ENCODE data around the gene ATG9A. TPM values are rescaled to one million over a fixed set of nuclear protein-coding genes. Genes with fewer than 3 reads are reported as not detected.
A peak's percentile ranks its signal among the peaks of the same experiment; 100 is the strongest.

Gene ATG9A
- polyA plus RNA-seq, 4 donors, result 8.1 to 44.1 (median 23.5) TPM

DNA sequence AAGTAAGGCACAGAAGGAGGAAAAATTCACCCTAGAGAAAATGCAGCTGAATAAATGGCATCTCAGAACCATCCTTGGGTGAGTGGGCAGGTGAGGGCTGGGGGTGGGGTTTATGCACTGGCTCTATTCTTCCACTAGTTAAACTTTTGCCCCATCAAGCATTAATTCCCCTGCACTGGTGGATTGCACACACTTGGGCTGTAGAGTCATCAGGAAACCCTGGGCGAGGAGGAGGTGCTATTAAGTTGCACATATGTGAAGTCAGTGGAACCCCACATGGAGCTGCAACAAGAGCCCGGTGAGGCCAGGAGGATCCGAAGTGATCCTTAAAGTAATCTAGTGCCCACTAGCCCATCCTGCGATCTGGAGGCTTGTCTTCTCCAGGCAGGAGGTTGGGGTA lies 42.9 kb upstream of the ATG9A start:
- FAIRE-seq, result no peak
- DNase-seq, result no peak
- no peak overlapping the region for H3K27ac ChIP-seq (ENCODE audit: low read depth in 1 of 3, low read length in 2 of 3)
- no peaks in the 10 kb centered on the region for H3K9me3 ChIP-seq (ENCODE audit: control insufficient read depth in 2 of 2, insufficient read depth in 1 of 2, low read depth in 1 of 2, low read length in 1 of 2)
- no peaks in the 10 kb centered on the region for H3K27me3 ChIP-seq (ENCODE audit: control insufficient read depth in 3 of 3, insufficient read depth in 3 of 3, low read length in 3 of 3)
- H3K4me3 ChIP-seq (ENCODE audit: low read depth in 1 of 3, low read length in 3 of 3), result no peak overlapping the region
- 84% methylated on average over 4 of the region's 4 CpGs for WGBS, 3 donors
- H3K4me1 ChIP-seq (ENCODE audit: control insufficient read depth in 3 of 3, insufficient read depth in 2 of 3, low read depth in 1 of 3, low read length in 2 of 3), result peaks cover 0 to 14% (median 0%) of the 10 kb centered on the region in 3 donors
- no peaks in the 10 kb centered on the region for H3K36me3 ChIP-seq (ENCODE audit: control insufficient read depth in 3 of 3, insufficient read depth in 2 of 3, low read depth in 1 of 3, low read length in 3 of 3)

DNA sequence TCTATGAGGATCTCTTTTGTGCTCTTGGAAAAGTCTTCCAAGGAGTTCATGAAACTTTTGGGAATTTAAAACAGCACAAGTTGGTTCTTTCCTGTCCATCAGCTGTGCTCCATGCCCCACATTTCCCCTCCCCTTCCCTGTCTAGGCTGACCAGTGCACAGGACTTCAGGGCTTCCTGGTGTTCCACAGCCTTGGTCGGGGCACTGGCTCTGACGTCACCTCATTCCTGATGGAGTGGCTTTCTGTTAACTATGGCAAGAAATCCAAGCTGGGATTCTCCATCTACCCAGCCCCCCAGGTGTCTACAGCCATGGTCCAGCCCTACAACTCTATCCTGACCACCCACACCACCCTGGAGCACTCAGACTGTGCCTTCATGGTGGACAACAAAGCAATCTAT lies 41.6 kb upstream of the ATG9A start:
- WGBS, 3 donors, result 84 to 100% (median 94%) methylated on average over 2 of the region's 2 CpGs

DNA sequence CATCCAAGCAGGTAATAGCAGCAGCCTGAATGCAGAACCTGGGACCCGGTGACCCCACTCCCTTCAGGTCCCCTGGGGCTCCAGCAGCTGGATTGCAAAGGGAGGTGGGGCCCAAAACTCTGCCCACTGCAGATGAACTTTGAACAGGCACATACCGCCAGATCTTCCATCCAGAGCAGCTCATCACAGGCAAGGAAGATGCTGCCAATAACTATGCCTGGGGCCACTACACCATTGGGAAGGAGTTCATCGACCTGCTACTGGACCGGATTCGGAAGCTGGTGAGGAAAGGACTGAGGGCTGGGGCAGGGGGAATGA lies 40.6 kb upstream of the ATG9A start:
- no peak for DNase-seq
- Histone ChIP-seq H3K27me3 (ENCODE audit: control insufficient read depth in 3 of 3, insufficient read depth in 3 of 3, low read length in 3 of 3) (no peaks in the 10 kb centered on the region), H3K36me3 (ENCODE audit: control insufficient read depth in 3 of 3, insufficient read depth in 2 of 3, low read depth in 1 of 3, low read length in 3 of 3) (no peaks in the 10 kb centered on the region), H3K4me1 (ENCODE audit: control insufficient read depth in 3 of 3, insufficient read depth in 2 of 3, low read depth in 1 of 3, low read length in 2 of 3) (peaks cover 0 to 14% (median 0%) of the 10 kb centered on the region in 3 donors), H3K4me3 (ENCODE audit: low read depth in 1 of 3, low read length in 3 of 3) (no peak overlapping the region), H3K27ac (ENCODE audit: low read depth in 1 of 3, low read length in 2 of 3) (peak overlapping the region in 1 of 3 donors; percentile 25), H3K9me3 (ENCODE audit: control insufficient read depth in 2 of 2, insufficient read depth in 1 of 2, low read depth in 1 of 2, low read length in 1 of 2) (no peaks in the 10 kb centered on the region)
- no peak for FAIRE-seq
- WGBS, 3 donors, result 38 to 76% (median 55%) methylated on average over 5 of the region's 5 CpGs

More for the DNA sequence above, 41.6 kb upstream of the ATG9A start:
- DNase-seq (no peak), FAIRE-seq (no peak)
- Histone ChIP-seq H3K9me3 (ENCODE audit: control insufficient read depth in 2 of 2, insufficient read depth in 1 of 2, low read depth in 1 of 2, low read length in 1 of 2) (no peaks in the 10 kb centered on the region), H3K36me3 (ENCODE audit: control insufficient read depth in 3 of 3, insufficient read depth in 2 of 3, low read depth in 1 of 3, low read length in 3 of 3) (no peaks in the 10 kb centered on the region), H3K4me1 (ENCODE audit: control insufficient read depth in 3 of 3, insufficient read depth in 2 of 3, low read depth in 1 of 3, low read length in 2 of 3) (peaks cover 0 to 14% (median 0%) of the 10 kb centered on the region in 3 donors), H3K27ac (ENCODE audit: low read depth in 1 of 3, low read length in 2 of 3) (no peak overlapping the region), H3K27me3 (ENCODE audit: control insufficient read depth in 3 of 3, insufficient read depth in 3 of 3, low read length in 3 of 3) (no peaks in the 10 kb centered on the region), H3K4me3 (ENCODE audit: low read depth in 1 of 3, low read length in 3 of 3) (no peak overlapping the region)

DNA sequence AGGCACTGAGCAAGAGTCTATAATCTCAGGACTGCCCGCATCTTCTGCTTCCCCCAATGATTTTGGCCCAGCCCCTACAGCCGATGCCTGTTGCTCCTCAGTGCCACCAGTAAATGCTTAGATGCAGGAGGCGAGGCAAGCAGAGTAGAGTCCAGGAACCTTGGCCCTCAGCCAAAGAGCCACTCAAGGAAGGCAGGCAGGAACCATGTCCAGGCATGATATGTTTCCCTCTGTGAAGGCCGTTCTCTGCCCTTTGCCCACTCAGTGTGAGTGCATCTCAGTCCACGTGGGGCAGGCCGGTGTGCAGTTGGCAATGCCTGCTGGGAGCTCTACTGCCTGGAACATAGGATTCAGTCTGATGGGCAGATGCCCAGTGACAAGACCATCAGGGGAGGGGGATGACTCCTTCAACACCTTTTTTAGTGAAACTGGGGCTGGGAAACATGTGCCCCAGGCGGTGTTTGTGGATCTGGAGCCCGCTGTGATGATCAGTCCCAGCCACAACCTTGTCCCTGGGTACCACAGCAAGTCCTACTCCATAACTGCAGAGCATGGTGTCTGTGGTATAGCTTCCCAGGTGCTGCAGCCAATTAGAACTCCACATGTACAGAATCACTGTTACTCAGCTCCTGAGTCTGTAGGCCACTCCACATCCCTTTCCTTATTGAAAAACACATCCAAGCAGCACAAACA lies 40.1 kb upstream of the ATG9A start:
- H3K27ac ChIP-seq (ENCODE audit: low read depth in 1 of 3, low read length in 2 of 3), result peak overlapping the region in 2 of 3 donors; percentile 19 to 25
- FAIRE-seq (no peak), DNase-seq (peak; percentile 88 to 98)
- H3K4me3 ChIP-seq (ENCODE audit: low read depth in 1 of 3, low read length in 3 of 3), result no peak overlapping the region
- no peaks in the 10 kb centered on the region for H3K36me3 ChIP-seq (ENCODE audit: control insufficient read depth in 3 of 3, insufficient read depth in 2 of 3, low read depth in 1 of 3, low read length in 3 of 3)
- H3K9me3 ChIP-seq (ENCODE audit: control insufficient read depth in 2 of 2, insufficient read depth in 1 of 2, low read depth in 1 of 2, low read length in 1 of 2), result no peaks in the 10 kb centered on the region
- WGBS, 3 donors, result 25 to 53% (median 29%) methylated on average over 8 of the region's 8 CpGs
- peaks cover 0 to 14% (median 0%) of the 10 kb centered on the region in 3 donors for H3K4me1 ChIP-seq (ENCODE audit: control insufficient read depth in 3 of 3, insufficient read depth in 2 of 3, low read depth in 1 of 3, low read length in 2 of 3)
- no peaks in the 10 kb centered on the region for H3K27me3 ChIP-seq (ENCODE audit: control insufficient read depth in 3 of 3, insufficient read depth in 3 of 3, low read length in 3 of 3)

DNA sequence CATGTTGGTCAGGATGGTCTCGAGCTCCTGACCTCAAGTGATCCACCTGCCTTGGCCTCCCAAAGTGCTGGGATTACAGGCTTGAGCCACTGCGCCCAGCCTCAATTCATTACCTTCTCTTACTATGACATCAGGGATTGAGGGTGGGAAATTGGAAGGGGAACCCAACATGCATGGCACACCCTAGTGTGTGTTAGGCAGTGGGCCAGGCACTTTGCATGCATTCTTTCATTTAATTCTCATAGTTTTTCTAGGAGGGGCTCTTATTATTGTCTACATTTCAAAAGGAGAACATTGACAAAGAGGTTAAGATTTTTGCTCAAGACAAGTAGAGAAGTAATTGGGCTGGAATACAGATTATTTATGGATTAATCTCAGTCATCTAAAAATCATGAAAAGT lies 38.9 kb upstream of the ATG9A start:
- WGBS, 3 donors, result 90 to 96% (median 93%) methylated on average over 2 of the region's 2 CpGs
- no peaks in the 10 kb centered on the region for H3K36me3 ChIP-seq (ENCODE audit: control insufficient read depth in 3 of 3, insufficient read depth in 2 of 3, low read depth in 1 of 3, low read length in 3 of 3)
- H3K4me3 ChIP-seq (ENCODE audit: low read depth in 1 of 3, low read length in 3 of 3), result no peak overlapping the region
- H3K9me3 ChIP-seq (ENCODE audit: control insufficient read depth in 2 of 2, insufficient read depth in 1 of 2, low read depth in 1 of 2, low read length in 1 of 2), result no peaks in the 10 kb centered on the region
- DNase-seq, result no peak
- FAIRE-seq, result no peak
- H3K27ac ChIP-seq (ENCODE audit: low read depth in 1 of 3, low read length in 2 of 3), result no peak overlapping the region
- H3K4me1 ChIP-seq (ENCODE audit: control insufficient read depth in 3 of 3, insufficient read depth in 2 of 3, low read depth in 1 of 3, low read length in 2 of 3), result peaks cover 0 to 14% (median 0%) of the 10 kb centered on the region in 3 donors
- no peaks in the 10 kb centered on the region for H3K27me3 ChIP-seq (ENCODE audit: control insufficient read depth in 3 of 3, insufficient read depth in 3 of 3, low read length in 3 of 3)

DNA sequence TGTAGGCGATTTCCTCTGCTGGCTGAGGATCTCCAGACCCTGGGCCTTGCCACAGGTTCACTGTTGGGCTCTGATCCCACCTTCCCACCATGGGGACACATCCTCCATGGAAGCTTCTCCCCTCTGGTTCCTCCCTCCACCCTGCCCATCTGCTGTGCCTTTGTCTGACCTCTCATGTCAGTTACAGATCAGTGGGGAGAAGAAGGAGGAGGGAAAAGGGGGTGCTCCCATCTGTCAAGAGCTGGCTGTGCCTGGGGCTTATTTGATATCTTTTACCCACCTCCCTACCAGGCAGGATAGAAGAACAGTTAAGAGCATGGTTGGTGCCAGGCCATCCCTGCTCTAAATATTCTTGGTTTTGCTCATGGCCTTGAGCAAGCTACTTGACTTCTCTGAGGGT lies 37.5 kb upstream of the ATG9A start:
- FAIRE-seq, result no peak
- no peaks in the 10 kb centered on the region for H3K27me3 ChIP-seq (ENCODE audit: control insufficient read depth in 3 of 3, insufficient read depth in 3 of 3, low read length in 3 of 3)
- 89 to 100% (median 93%) methylated on average over 1 of the region's 1 CpG for whole genome bisulfite sequencing, 3 donors
- H3K4me1 ChIP-seq (ENCODE audit: control insufficient read depth in 3 of 3, insufficient read depth in 2 of 3, low read depth in 1 of 3, low read length in 2 of 3), result peaks cover 0 to 14% (median 0%) of the 10 kb centered on the region in 3 donors
- no peak overlapping the region for H3K27ac ChIP-seq (ENCODE audit: low read depth in 1 of 3, low read length in 2 of 3)
- H3K9me3 ChIP-seq (ENCODE audit: control insufficient read depth in 2 of 2, insufficient read depth in 1 of 2, low read depth in 1 of 2, low read length in 1 of 2), result no peaks in the 10 kb centered on the region
- DNase-seq, result no peak
- H3K36me3 ChIP-seq (ENCODE audit: control insufficient read depth in 3 of 3, insufficient read depth in 2 of 3, low read depth in 1 of 3, low read length in 3 of 3), result no peaks in the 10 kb centered on the region
- no peak overlapping the region for H3K4me3 ChIP-seq (ENCODE audit: low read depth in 1 of 3, low read length in 3 of 3)

DNA sequence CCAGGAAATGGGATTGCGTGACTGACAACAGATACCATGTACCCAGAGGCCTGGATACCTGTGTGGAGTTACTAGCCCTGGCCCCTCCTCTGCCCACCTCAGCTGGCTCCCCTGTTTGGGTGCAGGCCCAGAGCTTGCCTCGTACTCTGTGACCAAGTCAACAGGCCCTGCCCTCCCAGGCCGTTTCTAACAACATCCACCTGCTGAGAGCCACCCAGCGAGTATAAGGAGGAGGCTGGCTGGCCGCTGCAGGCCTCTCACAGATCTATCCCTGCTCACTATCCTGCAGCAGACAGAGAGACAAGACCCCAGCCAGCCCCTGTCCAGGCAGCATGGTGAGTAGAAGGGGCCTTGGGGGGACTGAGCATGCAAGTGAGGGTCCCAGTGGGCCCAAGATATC lies 36.8 kb upstream of the ATG9A start:
- Histone ChIP-seq H3K27ac (ENCODE audit: low read depth in 1 of 3, low read length in 2 of 3) (no peak overlapping the region), H3K27me3 (ENCODE audit: control insufficient read depth in 3 of 3, insufficient read depth in 3 of 3, low read length in 3 of 3) (peaks cover 0 to 6% (median 0%) of the 10 kb centered on the region in 3 donors), H3K36me3 (ENCODE audit: control insufficient read depth in 3 of 3, insufficient read depth in 2 of 3, low read depth in 1 of 3, low read length in 3 of 3) (no peaks in the 10 kb centered on the region), H3K4me1 (ENCODE audit: control insufficient read depth in 3 of 3, insufficient read depth in 2 of 3, low read depth in 1 of 3, low read length in 2 of 3) (peaks cover 0 to 14% (median 0%) of the 10 kb centered on the region in 3 donors), H3K4me3 (ENCODE audit: low read depth in 1 of 3, low read length in 3 of 3) (no peak overlapping the region), H3K9me3 (ENCODE audit: control insufficient read depth in 2 of 2, insufficient read depth in 1 of 2, low read depth in 1 of 2, low read length in 1 of 2) (no peaks in the 10 kb centered on the region)
- no peak for DNase-seq
- no peak for FAIRE-seq
- 72 to 78% (median 78%) methylated on average over 5 of the region's 5 CpGs for WGBS, 3 donors

DNA sequence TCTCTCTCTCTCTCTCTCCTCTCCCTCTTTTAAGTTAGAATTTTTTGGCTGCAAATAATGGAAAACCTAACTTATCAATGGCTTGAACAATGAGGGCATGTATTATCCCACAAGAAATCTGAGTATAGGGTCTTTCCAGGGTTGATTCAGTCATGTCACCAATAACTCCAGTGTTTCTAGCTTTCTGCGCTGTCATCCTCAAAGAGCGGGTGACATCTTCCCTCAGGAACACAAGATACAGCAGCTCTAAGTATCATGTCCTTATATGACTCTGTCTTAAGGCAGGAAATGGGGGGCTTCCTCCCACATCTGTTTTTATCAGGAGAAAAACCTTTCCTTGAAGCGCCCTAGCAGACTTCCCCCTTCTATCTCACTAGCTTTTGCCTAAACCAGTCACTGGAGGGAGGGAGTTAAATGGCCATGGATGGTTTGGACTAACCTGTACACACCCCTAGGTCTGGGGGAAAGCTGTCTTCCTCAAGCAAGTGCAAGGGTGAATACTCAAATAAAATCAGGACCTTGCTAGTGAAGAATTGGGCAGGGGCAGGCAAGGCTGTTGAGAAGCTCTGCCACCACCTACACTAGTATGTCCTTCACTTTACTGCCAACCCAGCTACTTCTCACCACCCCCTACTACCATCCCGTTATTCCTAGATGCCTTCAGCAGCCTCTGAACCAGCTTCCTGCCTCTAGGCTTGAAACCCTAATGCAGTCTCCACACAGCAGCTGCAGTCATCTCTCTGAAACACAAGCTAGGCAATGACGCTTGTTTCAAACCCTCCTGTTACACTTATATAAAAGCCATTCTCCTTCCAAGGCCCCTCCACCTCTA lies 31.8 kb upstream of the ATG9A start:
- H3K4me3 ChIP-seq (ENCODE audit: low read depth in 1 of 3, low read length in 3 of 3), result no peak overlapping the region
- DNase-seq (no peak), FAIRE-seq (no peak)
- H3K27ac ChIP-seq (ENCODE audit: low read depth in 1 of 3, low read length in 2 of 3), result no peak overlapping the region
- H3K27me3 ChIP-seq (ENCODE audit: control insufficient read depth in 3 of 3, insufficient read depth in 3 of 3, low read length in 3 of 3), result peaks cover 0 to 20% (median 0%) of the 10 kb centered on the region in 3 donors
- H3K36me3 ChIP-seq (ENCODE audit: control insufficient read depth in 3 of 3, insufficient read depth in 2 of 3, low read depth in 1 of 3, low read length in 3 of 3), result no peaks in the 10 kb centered on the region
- no peaks in the 10 kb centered on the region for H3K9me3 ChIP-seq (ENCODE audit: control insufficient read depth in 2 of 2, insufficient read depth in 1 of 2, low read depth in 1 of 2, low read length in 1 of 2)
- 62 to 78% (median 76%) methylated on average over 5 of the region's 5 CpGs for WGBS, 3 donors
- H3K4me1 ChIP-seq (ENCODE audit: control insufficient read depth in 3 of 3, insufficient read depth in 2 of 3, low read depth in 1 of 3, low read length in 2 of 3), result no peaks in the 10 kb centered on the region

All from small intestine (tissue), 7 donors.